GM21529 (cell line): ENCODE measurements around the gene SVOP.

Experiments
- ATAC-seq: cut with Tn5 transposase; IDR thresholded peaks from one replicate; pipeline ENCODE4 v1.9.1; 2021; ENCODE audit not compliant: unreplicated experiment

The SVOP gene

GRCh38 chr12:108939594-108939993, 81.3 kb downstream of the SVOP start:
- peak; percentile 80 for ATAC-seq

- ATAC-seq, result no peak
Observed at GRCh38 chr12:108938247-108938924, 82.5 kb downstream of the SVOP start.

GRCh38 chr12:108935159-108935763, 85.6 kb downstream of the SVOP start:
- no peak for ATAC-seq

- no peak for ATAC-seq
Observed at GRCh38 chr12:108933949-108934348, 86.9 kb downstream of the SVOP start.

- no peak for ATAC-seq
Observed at GRCh38 chr12:108930756-108931155, 90.1 kb downstream of the SVOP start.

- ATAC-seq, result peak; percentile 79
Observed at GRCh38 chr12:108930155-108930554, 90.7 kb downstream of the SVOP start.

GRCh38 chr12:108928695-108929094, 92.2 kb downstream of the SVOP start:
- no peak for ATAC-seq

GRCh38 chr12:108922918-108923317, 98.0 kb downstream of the SVOP start:
- ATAC-seq, result no peak

GRCh38 chr12:108921946-108922345, 98.9 kb downstream of the SVOP start:
- ATAC-seq, result no peak

- no peak for ATAC-seq
Observed at GRCh38 chr12:108918960-108919642, 101.8 kb downstream of the SVOP start.

GRCh38 chr12:108918206-108918605, 102.7 kb downstream of the SVOP start:
- ATAC-seq, result no peak

- no peak for ATAC-seq
Observed at GRCh38 chr12:108916336-108916735, 104.5 kb downstream of the SVOP start.

GRCh38 chr12:108915632-108916133, 105.2 kb downstream of the SVOP start:
- ATAC-seq, result no peak

GRCh38 chr12:108914121-108914531, 106.7 kb downstream of the SVOP start:
- no peak for ATAC-seq

- no peak for ATAC-seq
Observed at GRCh38 chr12:108912361-108912760, 108.5 kb downstream of the SVOP start.

GRCh38 chr12:108911915-108912314, 109.0 kb downstream of the SVOP start:
- ATAC-seq, result no peak

GRCh38 chr12:108910336-108910735, 110.5 kb downstream of the SVOP start:
- ATAC-seq, result no peak

- no peak for ATAC-seq
Observed at GRCh38 chr12:108907839-108908351, 113.0 kb downstream of the SVOP start.

- no peak for ATAC-seq
Observed at GRCh38 chr12:108906971-108907370, 113.9 kb downstream of the SVOP start.

GRCh38 chr12:108905725-108906124, 115.1 kb downstream of the SVOP start:
- ATAC-seq, result no peak

- no peak for ATAC-seq
Observed at GRCh38 chr12:108899145-108899544, 121.7 kb downstream of the SVOP start.

GRCh38 chr12:108896817-108897216, 124.1 kb downstream of the SVOP start:
- ATAC-seq, result no peak
